ENCODE data around the gene SLC39A7.
"Not testable (repeated sequence)": the region's sequence is repeated elsewhere in the genome, so short reads cannot be mapped to it uniquely, and the experiment has no call there.

Gene SLC39A7

DNA sequence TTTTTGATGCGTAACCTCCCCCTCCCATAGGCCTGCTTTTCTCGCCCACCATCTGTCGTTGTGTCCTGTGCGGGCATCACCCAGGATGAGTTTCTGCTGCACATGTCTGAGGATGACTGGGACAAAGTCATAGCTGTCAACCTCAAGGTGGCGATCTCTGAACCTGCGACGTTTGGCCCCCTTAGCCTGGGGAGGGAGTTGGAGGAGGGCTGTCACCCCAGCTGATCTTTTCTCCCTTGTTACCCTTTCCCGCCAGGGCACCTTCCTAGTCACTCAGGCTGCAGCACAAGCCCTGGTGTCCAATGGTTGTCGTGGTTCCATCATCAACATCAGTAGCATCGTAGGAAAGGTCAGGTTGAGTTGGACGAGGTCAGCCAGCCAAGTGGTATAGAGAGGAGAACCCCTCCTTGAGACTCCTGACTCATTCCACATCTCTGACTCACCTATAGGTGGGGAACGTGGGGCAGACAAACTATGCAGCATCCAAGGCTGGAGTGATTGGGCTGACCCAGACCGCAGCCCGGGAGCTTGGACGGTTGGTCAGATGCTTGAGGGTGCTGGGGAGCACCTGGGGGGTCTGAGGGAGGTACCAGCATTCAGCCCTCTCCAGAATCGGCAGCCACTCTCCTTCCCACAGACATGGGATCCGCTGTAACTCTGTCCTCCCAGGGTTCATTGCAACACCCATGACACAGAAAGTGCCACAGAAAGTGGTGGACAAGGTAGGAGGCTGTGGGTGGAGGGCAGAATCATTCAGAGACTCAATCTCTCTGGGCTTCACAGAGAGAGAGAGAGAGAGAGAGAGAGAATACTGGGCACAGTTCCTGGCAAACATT is 4.7 kb downstream of the SLC39A7 start:
- DNase-seq (ENCODE audit: low read depth), result no peak

DNA sequence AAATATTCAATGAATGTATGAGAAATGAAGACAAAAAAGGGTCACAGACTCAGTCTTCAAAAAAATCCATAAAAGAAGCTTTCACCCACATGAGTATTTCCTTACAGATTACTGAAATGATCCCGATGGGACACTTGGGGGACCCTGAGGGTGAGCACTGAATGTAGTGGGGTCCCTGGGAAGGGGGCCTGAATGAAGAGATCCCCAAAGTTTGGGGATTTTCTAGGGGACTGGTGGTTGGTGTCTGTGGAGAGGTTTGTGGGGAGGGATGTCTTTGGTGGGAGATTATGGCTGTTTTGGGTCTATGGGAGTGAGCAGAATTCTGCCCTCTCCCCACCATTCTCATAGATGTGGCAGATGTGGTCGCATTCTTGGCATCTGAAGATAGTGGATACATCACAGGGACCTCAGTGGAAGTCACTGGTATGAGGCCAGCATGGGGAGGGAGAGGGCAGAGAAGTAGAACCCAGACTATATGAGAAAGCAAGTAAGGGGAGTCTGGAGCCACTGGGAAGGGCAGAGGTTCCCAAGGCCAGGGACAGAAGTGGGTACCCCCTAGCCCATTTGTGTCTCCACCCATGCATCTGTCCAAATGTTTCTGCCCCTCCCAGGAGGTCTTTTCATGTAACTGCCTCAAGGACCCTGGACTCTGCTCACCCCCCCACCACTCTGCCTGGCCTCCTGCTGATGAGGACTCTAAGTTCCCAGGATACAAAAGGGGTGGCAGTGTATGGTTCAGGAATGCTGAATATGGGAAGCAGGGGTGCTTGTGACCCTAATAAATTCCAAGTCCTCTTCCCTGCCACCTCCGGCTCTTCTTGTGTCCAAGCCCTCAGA is 5.6 kb downstream of the SLC39A7 start:
- DNase-seq (ENCODE audit: low read depth), result no peak

DNA sequence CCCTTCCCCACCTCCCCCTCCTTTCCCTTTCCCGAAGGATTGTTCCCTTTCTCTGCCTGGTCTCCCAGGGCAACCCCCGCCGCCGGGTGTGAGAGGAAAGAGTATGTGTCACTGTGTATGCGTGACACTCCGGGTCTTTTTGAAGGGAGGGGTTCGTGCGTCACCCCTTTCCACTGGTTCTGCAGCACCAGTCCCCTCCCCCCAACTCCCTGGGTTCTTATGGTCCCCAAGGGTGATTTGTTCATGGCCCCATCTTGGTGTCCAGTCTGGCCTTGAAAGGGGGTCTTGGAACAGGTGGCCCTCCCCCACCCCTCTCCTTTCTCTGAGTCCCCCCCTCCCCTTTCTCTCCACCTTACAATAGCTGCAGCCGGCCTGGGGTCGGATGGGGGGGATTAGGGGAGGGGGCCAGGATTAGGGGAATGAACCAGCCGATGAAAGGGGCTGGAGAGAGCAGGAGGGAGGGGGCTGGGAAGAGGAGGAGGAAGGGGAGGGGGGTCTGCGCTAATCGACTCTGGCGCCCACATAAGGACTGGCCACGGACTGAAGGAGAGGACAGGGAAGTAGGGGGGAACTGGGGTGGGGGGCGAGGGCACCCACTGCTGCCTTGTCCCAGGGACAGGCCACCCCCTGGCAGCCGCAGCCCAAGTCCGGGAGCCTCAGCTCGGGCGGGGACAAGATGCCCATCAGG is 6.3 kb downstream of the SLC39A7 start:
- DNase-seq (ENCODE audit: low read depth), result no peak

DNA sequence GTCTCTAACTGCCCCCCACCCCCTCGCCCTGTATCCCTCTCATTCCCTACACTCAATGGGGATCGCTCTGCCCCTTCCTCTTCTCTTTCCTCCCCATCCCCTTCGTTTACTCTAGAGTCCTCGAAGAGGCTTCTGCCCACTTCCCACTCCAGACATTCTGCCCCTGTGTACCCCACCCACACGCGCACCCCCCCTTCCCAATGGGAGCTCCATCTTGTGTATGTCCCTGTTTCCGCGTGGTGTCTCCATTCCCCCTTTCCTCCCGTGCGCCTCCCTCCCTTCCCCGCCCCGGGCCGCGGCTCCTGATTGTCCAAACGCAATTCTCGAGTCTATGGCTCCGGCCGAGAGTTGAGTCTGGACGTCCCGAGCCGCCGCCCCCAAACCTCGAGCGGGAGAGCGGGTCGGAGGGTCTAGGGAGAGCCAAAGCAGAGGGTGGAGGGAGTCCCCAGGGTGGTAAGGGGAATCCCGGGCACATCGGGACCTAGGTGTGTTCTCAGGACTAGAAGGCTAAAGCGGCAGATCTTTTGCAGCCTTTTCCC is 7.0 kb downstream of the SLC39A7 start:
- no peak for DNase-seq (ENCODE audit: low read depth)

DNA sequence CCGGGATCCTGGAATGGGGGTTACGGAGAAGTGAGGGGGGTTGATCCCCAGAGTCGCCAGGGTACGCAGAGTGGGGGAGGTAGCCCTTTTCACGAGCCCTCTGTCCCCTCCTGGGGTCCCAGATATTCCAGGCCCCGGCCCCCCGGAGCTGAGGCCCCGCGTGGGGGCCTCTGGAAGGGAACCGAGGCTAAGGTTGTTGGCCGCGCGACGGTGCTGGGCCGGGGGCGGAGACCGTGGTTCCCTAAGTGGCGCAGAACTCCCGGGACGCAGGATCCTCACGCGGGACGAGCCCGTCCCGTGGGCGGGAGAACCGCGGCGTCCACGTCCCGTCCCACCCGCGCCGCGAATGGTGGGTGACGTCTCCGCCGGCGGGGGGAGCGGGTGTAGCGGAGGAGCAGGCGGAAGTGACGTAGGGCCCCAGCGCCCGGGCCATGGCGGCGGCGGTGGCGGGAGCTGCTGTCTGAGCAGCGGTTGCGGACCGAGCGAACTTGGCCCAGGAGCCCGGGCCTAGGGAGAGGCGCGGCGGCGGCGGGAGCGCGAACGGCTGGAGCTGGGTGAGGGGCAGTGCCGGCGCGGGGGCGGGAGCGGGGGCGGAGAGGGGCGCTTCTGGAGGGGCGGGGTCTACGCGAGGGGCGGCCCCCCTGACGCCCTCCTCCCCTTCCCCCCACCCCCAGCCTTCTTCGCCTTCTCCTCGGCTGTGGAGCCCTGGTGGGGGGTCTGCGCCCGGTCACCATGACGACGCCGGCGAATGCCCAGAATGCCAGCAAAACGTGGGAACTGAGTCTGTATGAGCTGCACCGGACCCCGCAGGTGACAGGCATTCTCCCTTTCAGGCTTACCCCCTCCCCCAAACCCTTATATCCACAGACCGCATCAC is 7.7 kb downstream of the SLC39A7 start, which contains the start of gene RING1:
Gene RING1, plus strand, starts transcription at position 410 of the 877 bp plus-strand sequence. Its CDS starts 323 bp downstream, at position 733.
- DNase-seq (ENCODE audit: low read depth), result peak; percentile 63

DNA sequence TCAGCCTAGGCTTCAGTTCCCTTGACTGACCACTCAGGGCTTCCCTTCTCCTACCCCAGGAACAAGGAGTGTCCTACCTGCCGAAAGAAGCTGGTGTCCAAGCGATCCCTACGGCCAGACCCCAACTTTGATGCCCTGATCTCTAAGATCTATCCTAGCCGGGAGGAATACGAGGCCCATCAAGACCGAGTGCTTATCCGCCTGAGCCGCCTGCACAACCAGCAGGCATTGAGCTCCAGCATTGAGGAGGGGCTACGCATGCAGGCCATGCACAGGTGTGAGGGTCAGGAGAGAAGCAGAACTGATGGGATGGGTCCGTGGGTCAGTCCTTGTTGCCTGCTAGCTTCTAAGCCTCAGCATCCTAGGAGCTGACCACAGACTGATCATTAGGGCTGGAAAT is 9.2 kb downstream of the SLC39A7 start:
- DNase-seq (ENCODE audit: low read depth), result no peak

DNA sequence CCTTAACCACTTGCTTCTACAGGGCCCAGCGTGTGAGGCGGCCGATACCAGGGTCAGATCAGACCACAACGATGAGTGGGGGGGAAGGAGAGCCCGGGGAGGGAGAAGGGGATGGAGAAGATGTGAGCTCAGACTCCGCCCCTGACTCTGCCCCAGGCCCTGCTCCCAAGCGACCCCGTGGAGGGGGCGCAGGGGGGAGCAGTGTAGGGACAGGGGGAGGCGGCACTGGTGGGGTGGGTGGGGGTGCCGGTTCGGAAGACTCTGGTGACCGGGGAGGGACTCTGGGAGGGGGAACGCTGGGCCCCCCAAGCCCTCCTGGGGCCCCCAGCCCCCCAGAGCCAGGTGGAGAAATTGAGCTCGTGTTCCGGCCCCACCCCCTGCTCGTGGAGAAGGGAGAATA is 10.5 kb downstream of the SLC39A7 start:
- DNase-seq (ENCODE audit: low read depth), result no peak

DNA sequence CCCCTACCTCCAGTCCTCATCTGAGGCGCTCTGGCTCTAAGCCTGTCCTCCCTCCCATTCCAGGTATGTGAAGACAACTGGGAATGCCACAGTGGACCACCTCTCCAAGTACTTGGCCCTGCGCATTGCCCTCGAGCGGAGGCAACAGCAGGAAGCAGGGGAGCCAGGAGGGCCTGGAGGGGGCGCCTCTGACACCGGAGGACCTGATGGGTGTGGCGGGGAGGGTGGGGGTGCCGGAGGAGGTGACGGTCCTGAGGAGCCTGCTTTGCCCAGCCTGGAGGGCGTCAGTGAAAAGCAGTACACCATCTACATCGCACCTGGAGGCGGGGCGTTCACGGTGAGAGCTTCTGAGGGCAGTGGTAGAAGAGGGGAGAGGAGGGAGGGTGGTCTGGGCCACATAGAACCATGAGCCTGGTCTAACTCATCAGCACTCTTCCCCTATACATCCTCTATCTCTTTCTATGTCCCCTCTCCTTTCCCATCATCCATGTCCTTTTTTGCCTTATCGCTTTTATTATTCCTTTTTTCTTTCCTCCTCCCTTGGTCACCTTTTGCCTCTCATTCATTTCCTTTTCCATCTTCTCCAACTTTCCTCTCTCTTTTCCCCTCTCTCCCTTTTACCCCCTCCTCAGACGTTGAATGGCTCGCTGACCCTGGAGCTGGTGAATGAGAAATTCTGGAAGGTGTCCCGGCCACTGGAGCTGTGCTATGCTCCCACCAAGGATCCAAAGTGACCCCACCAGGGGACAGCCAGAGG is 11.2 kb downstream of the SLC39A7 start:
- DNase-seq (ENCODE audit: low read depth), result no peak

DNA sequence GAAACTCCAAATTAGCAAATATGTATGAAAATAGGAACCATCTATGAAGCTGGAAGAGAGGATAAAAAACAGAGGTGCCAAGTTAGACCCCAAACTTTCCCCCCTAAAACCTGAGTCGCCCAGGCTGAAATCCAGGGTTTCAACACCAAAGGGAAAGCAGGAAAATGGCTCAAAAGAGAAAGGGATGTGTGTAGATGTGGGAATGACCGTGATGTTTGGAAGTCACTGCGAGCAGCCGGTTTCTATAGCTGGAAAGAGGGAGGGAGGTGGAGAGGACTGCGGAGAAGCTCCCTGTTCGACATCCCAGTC is 12.1 kb downstream of the SLC39A7 start:
- no peak for DNase-seq (ENCODE audit: low read depth)

DNA sequence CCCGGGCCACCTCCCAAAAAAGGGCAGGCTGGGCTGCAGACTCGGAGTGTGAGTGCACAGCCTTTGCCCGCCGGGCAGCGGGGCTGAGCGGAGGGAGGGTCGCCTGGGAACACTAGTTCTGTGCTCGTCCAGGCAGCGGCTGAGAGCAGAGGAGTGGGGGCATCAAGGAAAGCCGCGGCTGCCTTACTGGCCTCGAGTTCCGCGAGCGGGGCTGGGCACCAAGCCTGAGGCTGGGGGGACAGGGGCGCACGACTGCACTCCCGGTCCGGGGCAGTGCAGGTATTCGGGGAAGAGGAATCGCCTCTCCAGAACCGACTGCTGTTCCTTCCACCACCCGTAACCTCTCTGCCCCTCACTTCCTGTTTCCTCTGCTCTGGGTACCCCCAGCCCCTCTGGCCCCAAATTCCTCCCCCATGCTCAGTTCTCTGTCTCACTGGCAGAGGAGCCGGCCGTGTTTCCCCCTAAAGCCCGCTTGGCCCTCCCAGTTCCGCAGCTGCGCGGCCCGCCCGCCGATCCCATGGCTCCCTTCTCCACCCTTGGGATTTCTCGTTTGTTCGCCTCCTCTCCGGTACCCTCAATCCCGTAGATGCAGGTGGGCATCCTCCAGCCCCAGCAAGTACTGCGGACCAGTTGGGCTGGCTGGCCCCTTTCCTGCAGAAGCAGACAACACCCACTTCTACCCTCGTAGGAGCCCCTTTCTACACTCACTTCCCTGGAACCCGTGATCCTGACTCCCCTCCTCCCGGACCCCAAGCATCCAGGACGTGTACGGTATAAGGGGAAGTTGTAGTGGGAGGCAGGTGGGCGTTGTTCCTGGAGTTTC is 12.7 kb downstream of the SLC39A7 start:
- no peak for DNase-seq (ENCODE audit: low read depth)

DNA sequence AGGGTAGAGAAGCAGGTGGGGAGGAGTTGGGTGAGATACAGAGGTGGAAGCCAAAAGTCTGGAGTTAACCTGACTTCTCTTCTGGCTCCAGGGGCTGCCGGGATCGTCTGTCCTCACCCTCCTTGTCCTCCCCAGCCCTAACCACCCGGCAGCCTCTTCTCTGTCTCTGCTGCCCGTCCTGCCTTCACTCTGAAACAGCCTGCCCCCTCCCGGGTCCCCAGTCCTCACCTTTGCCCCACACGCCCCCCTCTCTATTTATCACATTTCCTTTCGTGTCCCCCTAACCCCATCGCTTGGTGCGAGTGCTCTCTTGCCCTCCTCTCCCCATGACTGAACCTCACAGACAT is 13.3 kb downstream of the SLC39A7 start:
- DNase-seq (ENCODE audit: low read depth), result no peak

DNA sequence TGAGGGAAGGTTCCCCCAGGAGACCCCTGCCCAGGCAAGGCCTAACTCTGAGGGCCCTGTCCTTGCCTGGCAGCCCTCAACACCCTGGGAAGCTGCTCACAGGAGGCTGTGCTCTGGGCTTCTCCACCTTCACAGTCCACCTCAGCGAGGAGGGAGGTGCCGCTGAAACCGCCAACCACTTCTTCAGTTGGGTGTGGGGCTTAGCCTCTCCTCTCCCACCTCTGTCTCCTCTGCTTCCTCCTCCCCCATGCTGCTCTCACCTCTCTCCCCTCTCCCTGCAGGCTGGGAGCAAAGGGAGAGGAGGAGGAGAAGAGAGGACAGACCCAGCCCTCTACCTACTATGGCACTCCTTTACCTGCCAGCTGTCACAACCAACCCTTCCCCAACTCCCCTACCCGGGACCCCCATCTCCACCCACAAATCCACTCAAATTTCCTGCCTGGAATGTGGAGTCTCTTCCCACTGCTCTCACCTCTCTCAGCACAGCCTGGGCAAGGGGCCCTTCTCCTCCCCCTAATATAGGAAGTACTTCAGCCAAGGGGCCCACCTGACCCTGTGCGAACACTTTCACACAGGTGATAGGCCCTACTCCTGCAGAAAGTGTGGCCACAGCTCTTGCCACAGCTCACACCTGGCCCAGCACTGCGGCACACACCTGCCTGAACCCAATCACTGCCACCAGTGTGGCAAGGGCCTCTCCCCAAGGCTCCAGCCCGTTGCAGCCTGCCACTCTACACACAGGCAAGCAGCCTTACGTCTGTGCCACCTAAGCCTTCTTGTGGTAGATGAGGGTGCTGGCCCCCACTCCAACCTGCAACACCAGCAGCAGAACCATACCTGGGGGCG is 14.8 kb downstream of the SLC39A7 start:
- DNase-seq (ENCODE audit: low read depth), result no peak

DNA sequence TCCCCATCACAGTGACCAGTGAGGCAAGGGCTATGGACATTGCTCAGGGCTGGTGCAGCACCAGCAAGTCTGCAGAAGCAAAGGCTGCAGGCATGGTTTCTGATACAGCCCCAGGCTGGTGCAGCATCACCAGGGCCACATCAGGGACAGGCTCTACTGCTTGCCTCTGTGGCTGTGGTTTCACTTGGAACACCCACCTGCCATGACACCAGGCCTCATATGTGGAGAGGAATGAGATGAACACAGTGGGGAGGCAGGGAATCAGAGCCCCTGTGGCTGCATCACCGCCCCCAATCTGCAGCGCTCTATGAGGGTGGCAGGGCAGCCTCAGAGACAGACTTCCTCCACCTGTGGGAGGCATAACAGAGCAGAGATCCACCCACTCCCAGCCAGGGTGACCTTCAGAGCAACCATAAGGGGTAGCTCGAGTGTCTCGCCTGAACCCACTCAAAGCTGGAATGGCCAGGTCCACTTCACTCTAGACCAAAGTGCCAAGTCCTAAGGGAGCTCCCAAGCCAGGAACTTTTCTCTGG is 15.5 kb downstream of the SLC39A7 start:
- DNase-seq (ENCODE audit: low read depth), result no peak

DNA sequence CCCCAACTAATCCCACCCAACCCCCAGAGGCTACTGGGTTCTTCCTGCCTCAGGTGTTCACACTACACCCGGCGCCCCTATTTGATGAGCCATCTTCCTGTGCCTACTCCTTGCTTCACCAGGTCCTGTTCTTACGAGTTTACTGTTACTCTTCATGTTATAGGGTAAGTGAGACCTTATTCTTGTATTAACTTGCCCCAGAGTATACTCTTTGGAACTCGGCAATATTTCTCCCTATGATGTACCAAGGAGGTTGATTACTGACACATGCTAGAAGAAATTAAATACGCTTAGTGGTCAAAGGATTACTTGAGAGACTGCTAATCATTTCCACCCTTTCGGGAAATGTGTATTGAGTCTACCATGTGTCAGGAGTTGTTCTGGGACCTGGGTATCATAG is 16.6 kb downstream of the SLC39A7 start:
- no peak for DNase-seq (ENCODE audit: low read depth)

DNA sequence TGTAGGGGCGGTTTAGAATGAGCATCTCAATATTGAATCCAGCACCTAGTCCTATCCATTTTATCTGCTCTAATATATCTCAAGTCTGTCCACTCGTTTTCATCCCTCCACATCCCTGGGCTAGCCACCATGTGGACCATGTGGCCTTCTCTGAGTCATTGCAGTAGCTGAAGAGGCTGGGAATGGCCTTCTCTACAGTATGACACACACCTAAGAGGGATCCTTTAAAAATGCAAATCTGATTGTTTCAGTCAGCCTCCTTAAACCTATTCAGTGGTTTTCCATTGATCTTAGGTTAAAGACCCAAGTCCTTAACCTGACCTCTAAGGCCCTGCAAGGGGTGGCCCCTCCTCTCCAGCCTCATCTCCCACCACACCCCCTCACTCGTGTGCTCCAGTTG is 17.0 kb downstream of the SLC39A7 start:
- no peak for DNase-seq (ENCODE audit: low read depth)

DNA sequence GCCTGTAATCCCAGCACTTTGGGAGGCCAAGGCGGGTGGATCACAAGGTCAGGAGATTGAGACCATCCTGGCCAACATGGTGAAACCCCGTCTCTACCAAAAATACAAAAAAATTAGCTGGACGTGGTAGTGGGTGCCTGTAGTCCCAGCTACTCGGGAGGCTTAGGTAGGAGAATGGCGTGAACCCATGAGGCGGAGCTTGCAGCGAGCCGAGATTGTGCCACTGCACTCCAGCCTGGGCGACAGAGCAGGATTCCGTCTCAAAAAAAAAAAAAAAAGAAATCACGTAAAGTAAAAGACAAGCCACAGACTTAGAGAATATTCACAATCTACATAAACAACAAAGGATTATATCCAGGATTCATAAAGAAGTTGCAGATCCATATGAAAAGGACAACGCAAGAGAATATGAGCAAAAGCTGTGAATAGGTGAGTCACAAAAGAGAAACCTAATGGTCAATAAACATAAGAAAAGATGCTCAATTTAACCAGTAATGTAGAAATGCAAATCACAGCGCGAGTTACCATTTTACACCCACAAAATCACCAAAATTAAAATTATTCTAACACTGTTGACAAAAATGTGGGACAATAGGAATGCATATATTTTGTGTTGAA is 25.9 kb downstream of the SLC39A7 start:
- DNase-seq (ENCODE audit: low read depth), result not testable (repeated sequence)

DNA sequence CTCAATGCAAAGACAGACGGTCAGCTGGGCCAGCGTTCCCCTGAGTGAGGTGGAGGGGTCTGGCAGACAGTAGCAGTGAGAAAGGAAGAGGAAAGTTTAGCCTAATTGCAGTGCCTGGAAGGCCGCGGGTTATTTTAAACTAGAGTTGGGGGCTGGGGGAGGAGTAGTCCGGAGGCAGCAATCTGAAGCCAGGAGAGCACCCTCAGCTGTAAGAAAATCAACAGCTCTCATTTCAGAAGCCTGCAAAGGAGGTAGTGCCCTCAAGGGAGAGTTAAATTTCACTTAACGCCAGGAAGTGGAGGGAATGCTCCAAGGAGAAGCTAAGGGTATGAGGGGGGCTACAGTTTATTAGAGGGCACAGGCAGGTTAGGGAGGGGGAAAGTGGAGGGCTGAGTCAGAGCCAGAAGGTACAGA is 34.6 kb downstream of the SLC39A7 start:
- no peak for DNase-seq (ENCODE audit: low read depth)

DNA sequence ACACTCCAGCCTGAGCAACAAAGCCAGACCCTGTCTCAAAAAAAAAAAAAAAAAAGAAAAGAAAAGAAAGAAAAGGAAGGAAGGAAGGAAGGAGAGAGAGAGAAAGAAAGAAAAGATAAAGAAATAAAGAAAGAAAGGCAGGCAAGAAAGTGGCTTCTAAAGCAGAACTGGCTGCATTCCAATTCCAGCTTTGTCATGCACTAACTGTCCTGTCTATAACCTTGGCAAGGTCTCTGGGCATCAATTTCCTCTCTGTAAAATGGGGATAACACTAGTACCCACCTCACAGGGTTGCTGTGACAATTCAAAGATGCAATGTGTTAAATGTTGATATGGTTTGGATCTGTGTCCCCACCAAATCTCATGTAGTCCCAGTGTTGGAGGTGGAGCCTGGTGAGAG is 35.7 kb downstream of the SLC39A7 start:
- DNase-seq (ENCODE audit: low read depth), result no peak
